Endothelial cell (in vitro differentiated cells): ENCODE measurements around the gene CTBP2. TPM values are rescaled to one million over a fixed set of nuclear protein-coding genes. Genes with fewer than 3 reads are reported as not detected.

ENCODE experiments used
- DNase-seq: peaks from one replicate; pipeline ENCODE4 v3.0.0; 2021; ENCODE audit warnings: low spot score
- H3K27ac Mint-ChIP-seq: one replicate; pipeline ENCODE4 v1.8.0; 2021; ENCODE audit warnings: mixed read lengths, inconsistent platforms; ENCODE audit not compliant: unreplicated experiment
- H3K27me3 Mint-ChIP-seq: one replicate; pipeline ENCODE4 v1.8.0; 2021; ENCODE audit warnings: mild to moderate bottlenecking, moderate library complexity, mixed read lengths, inconsistent platforms; ENCODE audit not compliant: unreplicated experiment
- H3K36me3 Mint-ChIP-seq: one replicate; pipeline ENCODE4 v1.8.0; 2021; ENCODE audit warnings: mild to moderate bottlenecking, low read depth, mixed read lengths, inconsistent platforms; ENCODE audit not compliant: unreplicated experiment
- H3K4me1 Mint-ChIP-seq: one replicate; pipeline ENCODE4 v1.8.0; 2021; ENCODE audit warnings: mild to moderate bottlenecking, mixed read lengths, inconsistent platforms; ENCODE audit not compliant: unreplicated experiment
- H3K4me3 Mint-ChIP-seq: one replicate; pipeline ENCODE4 v1.8.0; 2021; ENCODE audit warnings: mild to moderate bottlenecking, mixed read lengths, inconsistent platforms; ENCODE audit not compliant: unreplicated experiment
- H3K9me3 Mint-ChIP-seq: one replicate; pipeline ENCODE4 v1.8.0; 2021; ENCODE audit warnings: mixed read lengths, inconsistent platforms; ENCODE audit not compliant: unreplicated experiment
- CTCF ChIP-seq: fragments of 200-600 bp; sonication (generic); IDR thresholded peaks from one replicate; pipeline ENCODE4 v1.5.0; 2021; ENCODE audit warnings: antibody characterized with exemption; ENCODE audit not compliant: unreplicated experiment
- total RNA-seq: library from RNA; stranded (reverse); fragmentation: NEBNext Ultra II Directional; extraction: Animal tissue kit (Norgen Biotek cat#: 25700); gene quantifications from one replicate; pipeline ENCODE4 v1.2.1, GENCODE V29; 2021; ENCODE audit not compliant: unreplicated experiment

Gene CTBP2
- total RNA-seq, 1 donor from 2014 or later, result 145 TPM

- no peak for DNase-seq
- Mint-ChIP-seq H3K27me3 (peaks cover 4% of the 10 kb centered on the region), H3K36me3 (peaks cover 5% of the 10 kb centered on the region), H3K27ac (no peak overlapping the region), H3K9me3 (no peaks in the 10 kb centered on the region), H3K4me3 (no peak overlapping the region), H3K4me1 (peaks cover 31% of the 10 kb centered on the region)
- no peak for TF ChIP-seq CTCF
These were observed 31.6 kb upstream of the CTBP2 start for GRCh38 chr10:125192005-125192404.

GRCh38 chr10:125190946-125191345 lies 30.6 kb upstream of the CTBP2 start:
- no peak for TF ChIP-seq CTCF
- Mint-ChIP-seq H3K27ac (no peak overlapping the region), H3K27me3 (peaks cover 4% of the 10 kb centered on the region), H3K4me3 (no peak overlapping the region), H3K9me3 (no peaks in the 10 kb centered on the region), H3K36me3 (peaks cover 5% of the 10 kb centered on the region), H3K4me1 (peaks cover 31% of the 10 kb centered on the region)
- DNase-seq, result no peak

GRCh38 chr10:125190414-125190813 lies 30.1 kb upstream of the CTBP2 start:
- H3K36me3 Mint-ChIP-seq, result peaks cover 5% of the 10 kb centered on the region
- H3K27ac Mint-ChIP-seq, result no peak overlapping the region
- H3K9me3 Mint-ChIP-seq, result no peaks in the 10 kb centered on the region
- peaks cover 27% of the 10 kb centered on the region for H3K4me1 Mint-ChIP-seq
- DNase-seq, result no peak
- no peak for TF ChIP-seq CTCF
- no peak overlapping the region for H3K4me3 Mint-ChIP-seq
- peaks cover 4% of the 10 kb centered on the region for H3K27me3 Mint-ChIP-seq

- no peak for DNase-seq
- H3K4me3 Mint-ChIP-seq, result no peak overlapping the region
- H3K27me3 Mint-ChIP-seq, result peaks cover 4% of the 10 kb centered on the region
- H3K36me3 Mint-ChIP-seq, result peaks cover 5% of the 10 kb centered on the region
- no peak for TF ChIP-seq CTCF
- H3K4me1 Mint-ChIP-seq, result peaks cover 25% of the 10 kb centered on the region
- no peaks in the 10 kb centered on the region for H3K9me3 Mint-ChIP-seq
- H3K27ac Mint-ChIP-seq, result no peak overlapping the region
These were observed 28.8 kb upstream of the CTBP2 start for GRCh38 chr10:125189162-125189561.

- TF ChIP-seq CTCF, result no peak
- Mint-ChIP-seq H3K27me3 (peaks cover 3% of the 10 kb centered on the region), H3K36me3 (peaks cover 5% of the 10 kb centered on the region), H3K4me1 (peaks cover 25% of the 10 kb centered on the region), H3K27ac (peak overlapping the region; percentile 36), H3K4me3 (no peak overlapping the region), H3K9me3 (no peaks in the 10 kb centered on the region)
- DNase-seq, result no peak
These were observed 27.2 kb upstream of the CTBP2 start for GRCh38 chr10:125187238-125188194.
